ENCODE results near the gene ATP5F1D.

DNA sequence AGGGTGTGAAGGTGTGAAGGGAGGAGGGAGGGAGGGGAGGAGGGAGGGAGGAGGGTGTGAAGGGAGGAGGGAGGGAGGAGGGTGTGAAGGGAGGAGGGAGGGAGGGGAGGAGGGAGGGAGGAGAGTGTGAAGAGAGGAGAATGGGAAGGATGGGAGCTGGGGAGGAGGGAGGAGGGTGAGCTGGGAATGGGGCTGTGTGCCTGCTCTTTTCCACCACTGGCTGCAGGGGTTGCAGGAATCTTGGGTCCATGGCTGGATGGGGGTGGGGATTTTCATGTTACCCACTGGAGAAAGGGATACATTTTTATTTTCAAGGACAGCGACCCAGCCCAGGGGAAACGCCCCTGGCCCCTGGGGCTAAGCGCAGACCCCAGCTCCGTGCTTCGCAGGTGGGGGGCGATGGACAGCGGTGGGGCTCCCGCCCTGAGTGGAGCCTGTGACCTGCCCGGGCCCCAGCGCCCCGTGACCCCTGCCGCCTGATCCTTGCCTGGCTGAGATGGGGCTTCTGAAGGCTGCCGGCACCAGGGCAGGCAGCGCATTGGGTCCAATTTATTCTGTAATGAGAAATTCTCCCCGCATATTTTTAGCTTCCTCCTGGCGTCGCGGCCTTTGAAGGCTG is 41.1 kb downstream of the ATP5F1D start:
- TF ChIP-seq, protein P1, sequence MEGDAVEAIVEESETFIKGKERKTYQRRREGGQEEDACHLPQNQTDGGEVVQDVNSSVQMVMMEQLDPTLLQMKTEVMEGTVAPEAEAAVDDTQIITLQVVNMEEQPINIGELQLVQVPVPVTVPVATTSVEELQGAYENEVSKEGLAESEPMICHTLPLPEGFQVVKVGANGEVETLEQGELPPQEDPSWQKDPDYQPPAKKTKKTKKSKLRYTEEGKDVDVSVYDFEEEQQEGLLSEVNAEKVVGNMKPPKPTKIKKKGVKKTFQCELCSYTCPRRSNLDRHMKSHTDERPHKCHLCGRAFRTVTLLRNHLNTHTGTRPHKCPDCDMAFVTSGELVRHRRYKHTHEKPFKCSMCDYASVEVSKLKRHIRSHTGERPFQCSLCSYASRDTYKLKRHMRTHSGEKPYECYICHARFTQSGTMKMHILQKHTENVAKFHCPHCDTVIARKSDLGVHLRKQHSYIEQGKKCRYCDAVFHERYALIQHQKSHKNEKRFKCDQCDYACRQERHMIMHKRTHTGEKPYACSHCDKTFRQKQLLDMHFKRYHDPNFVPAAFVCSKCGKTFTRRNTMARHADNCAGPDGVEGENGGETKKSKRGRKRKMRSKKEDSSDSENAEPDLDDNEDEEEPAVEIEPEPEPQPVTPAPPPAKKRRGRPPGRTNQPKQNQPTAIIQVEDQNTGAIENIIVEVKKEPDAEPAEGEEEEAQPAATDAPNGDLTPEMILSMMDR (IDR thresholded peaks at IDR 0.05): no peak
- TF ChIP-seq EP300 (IDR thresholded peaks at IDR 0.05): no peak

Data from suprapubic skin (tissue), 3 donors.